ENCODE measurements around the gene SUSD2. TPM values are rescaled to one million over a fixed set of nuclear protein-coding genes. Genes with fewer than 3 reads are reported as not detected.

SUSD2 gene
- total RNA-seq, 4 donors from 2014 or later, result 0.76 to 4.1 (median 1.6) TPM

GRCh38 chr22:24232124-24232523 lies 50.8 kb downstream of the SUSD2 start:
- Histone ChIP-seq H3K27me3 (no peaks in the 10 kb centered on the region), H3K27ac (no peak overlapping the region), H3K4me1 (no peaks in the 10 kb centered on the region), H3K9me3 (no peaks in the 10 kb centered on the region), H3K4me3 (no peak overlapping the region), H3K36me3 (no peaks in the 10 kb centered on the region)
- no peak for DNase-seq
- in situ Hi-C loops (cut with MboI; ENCODE audit: low sequenced_read_pairs in 4 of 4) (loop anchor here in 1 of 4 donors (25.0 kb wide), 1 partner anchor 120 kb away; no protein-coding TSS in a partner anchor), intact Hi-C loops (cut with DNase I; ENCODE audit: low total_unique reads) (no loop called here)
- TF ChIP-seq POLR2A (IDR thresholded peaks at IDR 0.05), result no peak
- TF ChIP-seq CTCF (IDR thresholded peaks at IDR 0.05 in 4 of 5, conservative IDR thresholded peaks at IDR 0.05 in 1 of 5), result no peak
- ATAC-seq, result no peak

GRCh38 chr22:24232725-24233124 lies 51.4 kb downstream of the SUSD2 start:
- Histone ChIP-seq H3K4me1 (no peaks in the 10 kb centered on the region), H3K27me3 (no peaks in the 10 kb centered on the region), H3K9me3 (no peaks in the 10 kb centered on the region), H3K27ac (no peak overlapping the region), H3K4me3 (no peak overlapping the region), H3K36me3 (no peaks in the 10 kb centered on the region)
- intact Hi-C loops (cut with DNase I; ENCODE audit: low total_unique reads) (no loop called here), in situ Hi-C loops (cut with MboI; ENCODE audit: low sequenced_read_pairs in 4 of 4) (loop anchor here in 1 of 4 donors (25.0 kb wide), 1 partner anchor 120 kb away; no protein-coding TSS in a partner anchor)
- DNase-seq (no peak), ATAC-seq (no peak)
- TF ChIP-seq CTCF (IDR thresholded peaks at IDR 0.05 in 4 of 5, conservative IDR thresholded peaks at IDR 0.05 in 1 of 5) (no peak), POLR2A (IDR thresholded peaks at IDR 0.05) (no peak)

GRCh38 chr22:24233235-24233634 lies 51.9 kb downstream of the SUSD2 start:
- Histone ChIP-seq H3K4me1 (no peaks in the 10 kb centered on the region), H3K9me3 (no peaks in the 10 kb centered on the region), H3K27ac (no peak overlapping the region), H3K4me3 (no peak overlapping the region), H3K27me3 (no peaks in the 10 kb centered on the region), H3K36me3 (no peaks in the 10 kb centered on the region)
- intact Hi-C loops (cut with DNase I; ENCODE audit: low total_unique reads), result no loop called here
- DNase-seq (no peak), ATAC-seq (no peak)
- in situ Hi-C loops (cut with MboI; ENCODE audit: low sequenced_read_pairs in 4 of 4), result loop anchor here in 1 of 4 donors (25.0 kb wide), 1 partner anchor 121 kb away; no protein-coding TSS in a partner anchor
- TF ChIP-seq CTCF (IDR thresholded peaks at IDR 0.05 in 4 of 5, conservative IDR thresholded peaks at IDR 0.05 in 1 of 5), result no peak
- TF ChIP-seq POLR2A (IDR thresholded peaks at IDR 0.05), result no peak

- Histone ChIP-seq H3K4me3 (no peak overlapping the region), H3K4me1 (no peaks in the 10 kb centered on the region), H3K9me3 (no peaks in the 10 kb centered on the region), H3K36me3 (no peaks in the 10 kb centered on the region), H3K27me3 (no peaks in the 10 kb centered on the region), H3K27ac (no peak overlapping the region)
- intact Hi-C loops (cut with DNase I; ENCODE audit: low total_unique reads) (no loop called here), in situ Hi-C loops (cut with MboI; ENCODE audit: low sequenced_read_pairs in 4 of 4) (loop anchor here in 1 of 4 donors (25.0 kb wide), 1 partner anchor 122 kb away; no protein-coding TSS in a partner anchor)
- DNase-seq (no peak), ATAC-seq (no peak)
- TF ChIP-seq CTCF (IDR thresholded peaks at IDR 0.05 in 4 of 5, conservative IDR thresholded peaks at IDR 0.05 in 1 of 5) (no peak), POLR2A (IDR thresholded peaks at IDR 0.05) (no peak)
Measured at GRCh38 chr22:24233816-24234215, 52.5 kb downstream of the SUSD2 start.

- DNase-seq (no peak), ATAC-seq (no peak)
- Histone ChIP-seq H3K27ac (no peak overlapping the region), H3K27me3 (no peaks in the 10 kb centered on the region), H3K4me3 (no peak overlapping the region), H3K4me1 (no peaks in the 10 kb centered on the region), H3K36me3 (no peaks in the 10 kb centered on the region), H3K9me3 (no peaks in the 10 kb centered on the region)
- TF ChIP-seq POLR2A (IDR thresholded peaks at IDR 0.05) (no peak), CTCF (IDR thresholded peaks at IDR 0.05 in 4 of 5, conservative IDR thresholded peaks at IDR 0.05 in 1 of 5) (no peak)
- in situ Hi-C loops (cut with MboI; ENCODE audit: low sequenced_read_pairs in 4 of 4) (loop anchor here in 1 of 4 donors (25.0 kb wide), 1 partner anchor 123 kb away; no protein-coding TSS in a partner anchor), intact Hi-C loops (cut with DNase I; ENCODE audit: low total_unique reads) (no loop called here)
Measured at GRCh38 chr22:24235315-24235714, 54.0 kb downstream of the SUSD2 start.

Measured in gastrocnemius medialis (tissue), 4 donors.